ENCODE results near the gene TMEM181.

The TMEM181 gene

DNA sequence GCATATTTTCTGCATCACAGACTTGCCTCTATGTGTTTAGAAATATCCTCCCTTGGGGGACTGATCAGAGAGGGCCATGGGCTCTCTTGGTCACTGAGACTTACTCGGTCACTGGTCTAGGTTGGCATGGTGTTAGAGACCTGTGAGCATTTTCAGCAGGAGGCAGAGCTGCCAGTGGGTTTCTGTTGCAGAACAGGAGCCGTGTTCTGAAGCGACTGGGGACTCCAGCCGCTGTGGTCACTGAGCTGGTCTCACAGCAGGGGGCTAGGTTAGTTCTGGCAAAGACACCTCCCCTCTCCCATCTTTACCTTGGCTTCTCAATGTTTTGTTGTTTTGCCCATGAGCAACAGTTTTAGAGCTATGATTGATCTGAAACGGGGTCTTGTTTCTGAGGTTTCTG lies 8.7 kb downstream of the TMEM181 start:
- TF ChIP-seq, protein P1, sequence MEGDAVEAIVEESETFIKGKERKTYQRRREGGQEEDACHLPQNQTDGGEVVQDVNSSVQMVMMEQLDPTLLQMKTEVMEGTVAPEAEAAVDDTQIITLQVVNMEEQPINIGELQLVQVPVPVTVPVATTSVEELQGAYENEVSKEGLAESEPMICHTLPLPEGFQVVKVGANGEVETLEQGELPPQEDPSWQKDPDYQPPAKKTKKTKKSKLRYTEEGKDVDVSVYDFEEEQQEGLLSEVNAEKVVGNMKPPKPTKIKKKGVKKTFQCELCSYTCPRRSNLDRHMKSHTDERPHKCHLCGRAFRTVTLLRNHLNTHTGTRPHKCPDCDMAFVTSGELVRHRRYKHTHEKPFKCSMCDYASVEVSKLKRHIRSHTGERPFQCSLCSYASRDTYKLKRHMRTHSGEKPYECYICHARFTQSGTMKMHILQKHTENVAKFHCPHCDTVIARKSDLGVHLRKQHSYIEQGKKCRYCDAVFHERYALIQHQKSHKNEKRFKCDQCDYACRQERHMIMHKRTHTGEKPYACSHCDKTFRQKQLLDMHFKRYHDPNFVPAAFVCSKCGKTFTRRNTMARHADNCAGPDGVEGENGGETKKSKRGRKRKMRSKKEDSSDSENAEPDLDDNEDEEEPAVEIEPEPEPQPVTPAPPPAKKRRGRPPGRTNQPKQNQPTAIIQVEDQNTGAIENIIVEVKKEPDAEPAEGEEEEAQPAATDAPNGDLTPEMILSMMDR (IDR thresholded peaks at IDR 0.05; ENCODE audit: insufficient read depth, low read depth, low read length, missing control alignments): no peak
- no peak overlapping the region for H3K4me3 ChIP-seq (ENCODE audit: low read length)
- no peak for DNase-seq (ENCODE audit: low read depth)

DNA sequence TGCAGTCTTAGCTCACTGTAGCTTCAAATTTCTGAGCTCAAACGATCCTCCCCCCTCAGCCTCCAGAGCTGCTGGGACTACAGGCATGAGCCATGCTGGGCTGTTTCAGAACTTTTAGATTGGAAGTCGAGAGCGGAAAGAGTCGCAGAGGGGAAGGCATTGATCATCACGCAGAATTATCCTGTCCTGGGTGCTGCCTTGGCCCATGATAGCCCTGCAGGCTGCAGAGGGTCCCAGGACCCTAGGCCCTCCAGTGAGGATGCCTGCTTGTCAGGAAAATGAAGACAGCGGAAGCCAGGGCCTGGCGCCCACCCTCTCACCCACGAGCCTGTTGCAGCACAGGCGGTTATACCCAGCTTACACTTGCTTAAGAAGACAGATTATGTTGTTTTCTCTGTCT lies 9.1 kb downstream of the TMEM181 start:
- TF ChIP-seq, protein P1 (IDR thresholded peaks at IDR 0.05; ENCODE audit: insufficient read depth, low read depth, low read length, missing control alignments): no peak
- no peak for DNase-seq (ENCODE audit: low read depth)
- no peak overlapping the region for H3K4me3 ChIP-seq (ENCODE audit: low read length)

DNA sequence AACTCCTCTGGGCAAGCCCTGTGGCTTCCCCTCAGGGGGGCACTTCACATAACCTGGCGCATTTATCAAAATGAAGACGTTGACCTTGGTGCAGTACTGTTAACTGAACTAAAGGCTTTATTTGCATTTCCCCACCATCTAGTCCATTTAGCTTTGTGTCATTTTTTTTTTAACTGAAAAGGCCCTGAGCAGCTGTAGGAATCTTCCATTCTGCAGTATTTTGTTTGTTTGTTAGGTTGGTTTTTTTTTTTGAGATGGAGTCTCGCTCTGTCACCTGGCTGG lies 10.7 kb downstream of the TMEM181 start:
- H3K4me3 ChIP-seq (ENCODE audit: low read length): no peak overlapping the region
- TF ChIP-seq, protein P1 (IDR thresholded peaks at IDR 0.05; ENCODE audit: insufficient read depth, low read depth, low read length, missing control alignments): no peak
- DNase-seq (ENCODE audit: low read depth): no peak

DNA sequence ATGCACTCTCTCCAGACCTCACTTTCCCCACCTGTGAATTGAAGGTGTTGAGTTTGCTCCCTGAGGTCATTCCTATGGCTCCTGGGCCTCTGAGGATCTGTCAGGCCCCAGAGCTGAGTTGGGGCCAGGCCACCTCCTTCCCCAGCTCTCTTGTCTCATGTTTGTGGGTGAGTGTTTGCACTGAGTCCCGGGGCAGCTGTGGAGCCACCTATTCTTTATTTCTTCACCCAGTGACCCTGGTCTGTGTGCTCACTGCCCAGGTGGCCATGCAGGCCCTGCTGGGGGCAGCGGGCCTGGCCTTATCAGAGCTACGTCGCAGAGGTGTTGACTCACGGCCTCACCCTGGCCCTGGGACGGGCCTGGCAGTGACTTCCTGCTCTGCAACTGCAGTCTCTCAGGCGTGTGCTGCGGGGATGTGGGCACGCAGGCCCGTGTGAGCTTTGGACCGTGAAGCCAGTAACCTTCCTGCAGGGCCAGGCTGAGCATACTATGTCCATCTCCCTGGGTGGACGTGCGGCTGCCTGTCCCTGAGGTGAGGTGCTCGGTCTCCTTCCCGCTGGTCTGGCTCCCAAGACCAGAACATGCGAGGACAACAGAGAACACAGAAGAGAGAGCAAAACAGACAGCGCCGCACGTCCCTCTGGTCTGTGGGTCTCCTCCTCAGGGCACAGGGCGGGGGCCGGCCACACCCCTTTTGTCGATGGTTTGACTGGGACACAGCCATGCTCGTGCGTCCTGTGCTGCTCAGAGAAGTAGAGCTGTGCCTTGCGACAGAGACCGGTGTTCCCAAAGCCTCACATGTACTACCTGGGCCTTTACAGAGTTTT lies 12.1 kb downstream of the TMEM181 start:
- DNase-seq (ENCODE audit: low read depth): peak; percentile 65
- H3K4me3 ChIP-seq (ENCODE audit: low read length): no peak overlapping the region
- TF ChIP-seq, protein P1 (IDR thresholded peaks at IDR 0.05; ENCODE audit: insufficient read depth, low read depth, low read length, missing control alignments): no peak

DNA sequence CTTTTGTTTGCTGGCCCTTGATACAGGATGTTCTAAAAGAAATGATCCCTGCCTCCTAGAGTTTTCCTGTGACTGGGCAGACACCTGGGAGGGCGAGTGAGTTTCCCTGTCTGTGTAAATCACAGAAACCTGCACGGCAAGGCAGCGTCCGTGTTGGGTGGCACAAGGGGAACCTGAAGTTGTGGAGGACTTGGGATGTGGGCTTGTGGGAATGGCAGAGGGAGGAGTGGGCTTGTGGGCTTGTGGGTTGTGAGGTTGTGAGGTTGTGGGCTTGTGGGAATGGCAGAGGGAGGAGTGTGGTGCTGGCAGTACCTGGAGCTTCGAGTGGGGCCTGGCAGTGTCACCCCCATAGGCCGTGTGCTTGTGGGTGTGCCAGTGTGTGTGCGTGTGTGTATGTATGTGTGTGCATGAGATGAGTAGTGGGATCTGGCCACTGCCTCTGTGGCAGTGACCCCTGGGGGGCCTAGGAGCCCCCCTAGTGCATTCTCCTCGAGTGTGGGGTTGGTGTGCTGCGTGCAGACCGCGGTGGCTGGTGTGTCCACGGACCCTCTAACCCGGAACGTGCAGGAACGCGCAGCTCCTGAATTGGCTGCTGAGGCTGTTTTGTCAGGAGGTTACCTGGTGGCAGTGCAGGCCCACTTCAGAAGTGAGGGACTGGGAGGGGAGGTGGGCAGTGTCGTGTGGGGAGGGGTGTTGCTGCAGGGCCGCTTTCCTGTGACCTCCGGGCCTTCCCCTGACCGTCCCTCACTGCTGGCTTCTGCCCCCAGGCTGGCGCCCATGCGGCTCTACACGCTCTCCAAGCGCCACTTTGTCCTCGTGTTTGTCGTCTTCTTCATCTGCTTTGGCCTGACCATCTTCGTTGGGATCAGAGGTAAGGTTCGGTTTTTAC lies 13.0 kb downstream of the TMEM181 start:
- TF ChIP-seq, protein P1 (IDR thresholded peaks at IDR 0.05; ENCODE audit: insufficient read depth, low read depth, low read length, missing control alignments): no peak
- no peak for DNase-seq (ENCODE audit: low read depth)
- H3K4me3 ChIP-seq (ENCODE audit: low read length): no peak overlapping the region

DNA sequence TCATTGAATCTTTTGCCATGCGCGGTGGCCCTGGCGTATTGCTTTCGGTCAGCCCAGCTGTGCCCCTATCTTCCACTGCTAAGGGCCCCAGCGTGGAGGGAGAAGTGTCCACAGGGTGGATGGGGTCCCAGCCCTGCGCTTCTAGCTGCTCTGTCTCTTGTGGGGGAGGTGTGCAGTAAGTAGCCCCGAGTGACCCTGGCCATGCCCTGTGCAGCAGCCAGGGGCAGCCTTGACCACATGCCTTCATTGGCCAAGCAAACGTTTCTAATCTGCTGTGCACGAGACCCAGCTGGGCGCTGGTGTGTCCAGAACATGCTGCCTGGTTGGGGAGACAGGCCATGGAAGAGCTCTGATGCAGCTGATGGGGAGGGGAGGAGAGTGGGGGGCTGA lies 13.6 kb downstream of the TMEM181 start:
- no peak for DNase-seq (ENCODE audit: low read depth)
- TF ChIP-seq, protein P1 (IDR thresholded peaks at IDR 0.05; ENCODE audit: insufficient read depth, low read depth, low read length, missing control alignments): no peak
- H3K4me3 ChIP-seq (ENCODE audit: low read length): no peak overlapping the region

Data from epithelial cell of esophagus (primary cell).